ENCODE results near the gene GSDMA.

GRCh38 chr17:39923836-39924690 is 38.7 kb upstream of the GSDMA start:
- no peak for TF ChIP-seq POLR2A (IDR thresholded peaks at IDR 0.05)
- TF ChIP-seq, protein P1, sequence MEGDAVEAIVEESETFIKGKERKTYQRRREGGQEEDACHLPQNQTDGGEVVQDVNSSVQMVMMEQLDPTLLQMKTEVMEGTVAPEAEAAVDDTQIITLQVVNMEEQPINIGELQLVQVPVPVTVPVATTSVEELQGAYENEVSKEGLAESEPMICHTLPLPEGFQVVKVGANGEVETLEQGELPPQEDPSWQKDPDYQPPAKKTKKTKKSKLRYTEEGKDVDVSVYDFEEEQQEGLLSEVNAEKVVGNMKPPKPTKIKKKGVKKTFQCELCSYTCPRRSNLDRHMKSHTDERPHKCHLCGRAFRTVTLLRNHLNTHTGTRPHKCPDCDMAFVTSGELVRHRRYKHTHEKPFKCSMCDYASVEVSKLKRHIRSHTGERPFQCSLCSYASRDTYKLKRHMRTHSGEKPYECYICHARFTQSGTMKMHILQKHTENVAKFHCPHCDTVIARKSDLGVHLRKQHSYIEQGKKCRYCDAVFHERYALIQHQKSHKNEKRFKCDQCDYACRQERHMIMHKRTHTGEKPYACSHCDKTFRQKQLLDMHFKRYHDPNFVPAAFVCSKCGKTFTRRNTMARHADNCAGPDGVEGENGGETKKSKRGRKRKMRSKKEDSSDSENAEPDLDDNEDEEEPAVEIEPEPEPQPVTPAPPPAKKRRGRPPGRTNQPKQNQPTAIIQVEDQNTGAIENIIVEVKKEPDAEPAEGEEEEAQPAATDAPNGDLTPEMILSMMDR (IDR thresholded peaks at IDR 0.05): no peak
